Activated T-helper 9 cell treated with anti-CD3 and anti-CD28 coated beads, Interleukin-2, amount 50 U/mL, for 16 hours (primary cell): ENCODE data around the gene RABAC1.

ENCODE experiments used
- DNase-seq: peaks from one replicate; pipeline ENCODE4 v3.0.0-alpha.2; 2020; ENCODE audit warnings: low read depth

Gene RABAC1

GRCh38 chr19:41988947-41989346, 29.8 kb upstream of the RABAC1 start:
- DNase-seq: no peak

GRCh38 chr19:41987141-41987860, 28.2 kb upstream of the RABAC1 start:
- no peak for DNase-seq

DNA sequence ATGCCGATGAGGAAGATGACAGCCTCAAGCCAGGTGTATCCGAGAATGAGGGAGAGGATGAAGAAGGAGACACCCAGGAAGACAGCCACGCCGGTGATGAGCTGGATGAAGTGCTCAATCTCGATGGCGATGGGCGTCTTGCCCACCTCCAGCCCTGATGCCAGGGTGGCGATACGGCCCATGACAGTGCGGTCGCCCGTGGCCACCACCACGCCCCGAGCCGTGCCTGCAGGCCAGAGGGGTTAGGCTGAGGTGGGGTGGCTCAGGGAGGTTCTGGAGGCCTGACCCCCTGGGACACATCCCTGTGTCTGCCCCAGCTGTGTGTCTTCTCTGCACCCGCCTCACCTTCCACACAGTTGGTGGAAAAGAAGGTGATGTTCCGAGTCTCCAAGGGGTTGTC, 25.8 kb upstream of the RABAC1 start:
- no peak for DNase-seq

DNA sequence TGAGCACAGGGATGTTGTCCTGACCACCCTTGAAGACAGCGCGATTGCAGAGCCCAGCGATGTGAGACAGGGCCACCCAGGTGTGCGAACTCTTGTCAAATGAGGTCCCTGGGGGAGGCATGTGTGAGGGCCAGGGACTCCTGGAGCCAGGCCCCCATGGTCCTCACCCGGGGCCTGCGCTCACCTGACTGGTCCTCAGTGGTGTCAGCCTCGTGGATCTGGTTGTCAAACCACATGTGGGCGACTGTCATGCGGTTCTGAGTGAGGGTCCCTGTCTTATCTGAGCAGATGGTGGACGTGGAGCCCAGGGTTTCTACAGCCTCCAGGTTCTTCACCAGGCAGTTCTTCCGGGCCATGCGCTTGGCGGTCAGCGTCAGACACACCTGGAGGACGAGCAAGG, 22.6 kb upstream of the RABAC1 start:
- no peak for DNase-seq

DNA sequence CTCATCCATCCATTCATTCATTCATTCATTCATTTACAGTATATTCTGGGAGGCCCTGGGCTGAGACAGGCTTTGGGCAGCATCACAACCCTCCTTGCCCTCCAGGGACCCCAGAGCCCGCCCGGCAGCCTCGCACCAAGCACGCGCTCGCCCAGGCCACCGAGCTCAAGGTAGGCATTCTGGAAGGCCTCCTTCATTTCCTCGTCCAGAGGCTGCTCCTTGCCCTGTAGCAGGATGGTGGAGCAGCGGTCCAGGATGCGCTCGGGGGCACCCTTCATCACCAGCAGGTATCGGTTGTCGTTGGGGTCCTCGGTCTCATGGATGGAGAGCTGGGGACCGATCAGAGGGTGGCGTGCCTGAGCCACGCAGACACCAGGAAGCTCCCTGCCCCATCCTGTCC, 19.3 kb upstream of the RABAC1 start:
- DNase-seq: no peak

GRCh38 chr19:41977916-41978315, 18.8 kb upstream of the RABAC1 start:
- DNase-seq: no peak

GRCh38 chr19:41974652-41975051, 15.5 kb upstream of the RABAC1 start:
- no peak for DNase-seq

- DNase-seq: no peak
Measured at GRCh38 chr19:41971363-41971762, 12.2 kb upstream of the RABAC1 start.

- no peak for DNase-seq
Measured at GRCh38 chr19:41969772-41970458, 10.8 kb upstream of the RABAC1 start.

DNA sequence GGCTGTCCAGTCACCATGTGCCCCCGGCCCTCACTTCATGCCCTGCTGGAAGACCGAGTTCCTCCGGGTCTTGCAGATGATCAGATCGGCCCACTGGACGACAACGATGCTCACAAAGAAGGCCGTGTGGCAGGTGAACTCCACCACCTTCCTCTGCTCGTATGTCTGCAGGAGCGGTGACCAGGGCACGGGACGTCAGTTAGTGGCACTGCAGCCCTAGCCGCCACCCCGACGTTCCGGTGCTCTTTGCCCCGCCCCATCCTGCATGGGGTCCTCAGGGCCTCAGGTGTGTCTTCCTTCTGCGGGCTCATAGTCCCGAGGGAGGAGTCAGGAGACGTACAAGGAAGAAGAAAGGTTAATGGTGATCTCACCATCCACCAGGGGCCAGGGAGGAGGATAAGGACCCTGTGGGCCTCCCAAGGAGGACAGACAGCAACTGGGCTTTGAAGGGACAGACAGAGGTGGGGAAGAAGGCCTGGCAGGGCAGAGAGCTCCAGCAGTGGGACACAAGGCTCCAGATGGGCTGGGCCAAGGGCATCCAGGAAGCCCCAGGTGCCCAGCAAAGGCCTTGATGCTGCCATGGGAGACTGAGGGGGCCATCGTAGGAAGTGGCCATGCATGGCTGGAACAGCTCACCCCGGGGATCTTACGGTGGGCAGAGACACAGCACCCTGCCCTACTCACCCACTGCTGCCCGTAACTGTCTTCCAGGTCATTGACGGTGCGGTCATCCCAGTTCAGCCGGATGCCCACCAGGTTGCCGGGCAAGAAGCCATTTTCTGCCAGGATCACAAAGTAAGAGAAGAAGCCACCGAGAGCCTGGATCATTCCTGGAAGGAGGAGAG, 9.9 kb upstream of the RABAC1 start:
- DNase-seq: no peak

DNA sequence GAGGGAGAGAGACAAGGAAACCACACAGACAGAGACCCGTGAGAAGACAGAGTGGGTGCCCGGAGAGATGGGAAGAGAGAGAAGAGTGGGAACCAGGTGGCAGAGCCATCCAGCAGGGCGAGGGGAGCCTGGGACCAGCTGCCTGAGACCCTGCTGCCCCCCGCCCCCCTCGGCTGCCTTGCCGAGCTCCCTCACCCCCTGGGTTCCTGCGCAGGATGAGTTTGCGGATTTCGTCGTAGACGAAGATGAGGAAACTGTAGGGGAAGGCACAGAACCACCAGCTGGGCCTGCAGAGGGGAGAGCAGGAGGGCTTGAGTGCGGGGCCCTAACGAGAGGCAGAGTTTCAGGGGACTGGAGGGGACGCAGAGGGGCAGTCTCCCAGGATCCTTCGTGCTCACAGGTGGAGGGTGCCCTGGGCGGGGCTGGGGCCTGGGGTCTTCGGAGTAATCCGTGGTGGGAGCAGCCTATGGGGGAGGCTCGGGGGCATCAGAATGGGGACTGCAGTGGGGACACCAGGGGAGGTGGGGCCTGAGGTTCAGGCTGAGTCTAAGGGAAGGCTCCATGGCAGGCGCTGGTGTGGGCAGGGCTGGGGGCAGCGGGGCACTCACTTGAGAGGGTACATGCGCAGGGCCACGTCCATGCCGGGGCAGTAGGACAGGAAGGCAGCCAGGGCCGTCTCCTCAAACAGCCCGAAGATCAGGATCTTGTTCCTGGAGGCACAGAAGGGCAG, 8.1 kb upstream of the RABAC1 start:
- no peak for DNase-seq

- no peak for DNase-seq
Measured at GRCh38 chr19:41965106-41965505, 6.0 kb upstream of the RABAC1 start.

DNA sequence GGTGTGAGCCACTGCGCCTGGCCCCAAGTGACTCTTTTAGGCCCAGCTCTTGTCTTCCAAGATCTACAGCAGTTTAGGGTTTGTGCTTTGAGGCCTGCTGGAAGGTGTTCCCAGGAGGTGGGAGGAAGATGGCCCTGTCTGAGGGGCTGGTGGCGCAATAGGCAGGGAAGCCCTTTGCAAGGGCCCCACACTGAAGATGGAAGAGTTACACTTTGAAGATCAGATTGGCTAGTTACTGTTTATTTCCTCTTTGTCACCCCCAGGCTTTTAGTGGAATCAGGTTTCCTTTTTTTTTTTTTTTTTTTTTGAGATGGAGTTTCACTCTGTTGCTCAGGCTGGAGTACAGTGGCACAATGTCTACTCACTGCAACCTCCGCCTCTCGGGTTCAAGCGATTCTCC, 1.9 kb upstream of the RABAC1 start:
- DNase-seq: no peak

- peak; percentile 74 for DNase-seq
Measured at GRCh38 chr19:41958367-41959055, 610 bp downstream of the RABAC1 start.

DNA sequence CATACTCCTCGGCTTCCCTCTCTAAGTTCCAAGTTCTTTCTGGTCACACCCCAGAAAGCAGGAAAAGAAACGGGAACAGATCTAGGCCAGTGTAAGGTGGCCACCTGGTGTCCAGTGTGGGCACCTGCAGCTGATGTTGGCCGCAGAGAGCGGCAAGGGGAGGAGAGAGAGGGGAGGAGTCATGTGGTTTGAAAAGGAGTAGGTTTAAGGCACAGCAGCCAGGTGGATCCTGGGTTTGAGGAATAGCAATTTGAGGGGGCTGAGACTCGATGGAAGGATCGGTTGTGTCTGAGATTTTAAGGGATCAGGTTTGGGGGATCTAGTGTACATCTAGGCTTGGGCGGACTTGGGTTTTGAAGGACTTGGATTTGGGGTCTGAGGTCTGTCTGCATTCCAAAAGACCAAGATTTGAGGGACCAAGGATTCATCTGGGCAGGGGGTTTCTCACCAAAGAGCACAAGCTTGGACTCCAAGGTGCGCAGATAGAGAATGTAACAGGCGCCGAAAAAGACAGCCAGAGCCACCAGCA, 1.2 kb downstream of the RABAC1 start:
- no peak for DNase-seq

DNA sequence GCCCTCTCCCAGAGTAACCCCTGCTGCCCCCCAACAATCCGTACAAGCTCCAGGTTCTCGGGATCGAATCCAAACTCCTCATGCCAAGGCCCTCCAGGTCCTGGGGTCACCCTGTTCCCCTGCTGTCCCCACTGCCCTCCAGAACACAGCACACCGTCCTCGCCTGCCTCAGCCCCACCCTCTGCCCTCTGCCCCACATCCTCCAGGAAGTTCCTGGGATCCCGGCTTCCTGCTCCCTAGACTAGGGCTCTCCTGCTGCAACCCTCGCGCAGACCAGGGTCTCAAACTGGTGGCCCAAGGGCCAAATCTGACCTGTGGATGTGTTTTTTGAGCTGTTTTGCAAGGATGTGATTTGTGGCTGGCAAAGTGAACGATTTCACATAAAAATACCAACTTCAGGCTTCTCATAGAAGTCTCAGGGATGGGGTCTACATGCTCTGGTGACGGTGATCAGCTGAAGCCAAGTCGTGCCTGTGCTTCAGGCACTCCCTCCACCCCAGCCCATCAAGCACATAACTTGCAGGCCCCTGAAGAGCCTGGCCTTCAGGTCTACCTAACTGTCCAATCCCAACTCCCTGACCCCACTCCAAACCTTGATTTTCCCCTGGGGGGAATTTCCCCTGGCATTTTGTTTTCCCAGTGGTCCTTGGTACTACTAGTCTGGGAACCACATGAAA, 1.8 kb downstream of the RABAC1 start:
- no peak for DNase-seq

GRCh38 chr19:41956621-41957020, 2.5 kb downstream of the RABAC1 start:
- no peak for DNase-seq

- DNase-seq: no peak
Measured at GRCh38 chr19:41955521-41955920, 3.6 kb downstream of the RABAC1 start.

- DNase-seq: peak; percentile 79
Measured at GRCh38 chr19:41951686-41952172, 7.4 kb downstream of the RABAC1 start.

DNA sequence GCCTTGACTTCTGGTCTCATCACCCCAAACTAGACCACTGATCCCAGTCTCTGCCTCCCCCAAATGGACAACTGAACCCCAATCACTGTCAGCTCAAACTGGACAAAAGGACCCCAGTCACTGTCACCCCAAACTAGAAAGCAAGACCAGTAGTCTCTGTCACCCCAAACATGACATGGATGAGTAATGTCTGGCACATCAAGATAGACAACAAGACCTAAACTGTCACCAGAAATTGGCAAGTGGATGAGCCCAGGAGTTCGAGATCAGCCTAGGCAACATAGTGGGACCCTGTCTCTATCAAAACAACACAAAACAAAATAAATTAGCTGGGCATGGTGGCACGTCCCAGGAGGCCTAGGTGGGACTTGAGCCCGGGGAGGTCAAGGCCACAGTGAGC, 12.0 kb downstream of the RABAC1 start:
- no peak for DNase-seq
